SK-N-SH treated with all-trans-retinoic acid at 6 μM for 48 hours (cell line): Measurements from ENCODE around the gene RBPMS2.

ENCODE experiments used
- ISL1 ChIP-seq: fragments of 250-450 bp; sonication (Bioruptor Pico); IDR thresholded peaks from 2 replicates; pipeline ENCODE4 v2.1.2; 2022; ENCODE audit warnings: mild to moderate bottlenecking, moderate library complexity
- TF ChIP-seq, protein P1 (sequence below): fragments of 250-450 bp; sonication (Bioruptor Pico); IDR thresholded peaks from 2 replicates; pipeline ENCODE4 v1.5.1; 2021; ENCODE audit warnings: mild to moderate bottlenecking, moderate library complexity
- TF ChIP-seq, protein P2 (sequence below): fragments of 250-450 bp; sonication (Bioruptor Pico); IDR thresholded peaks from 2 replicates; pipeline ENCODE4 v1.5.0; 2020; ENCODE audit warnings: mild to moderate bottlenecking, moderate library complexity

DNA sequence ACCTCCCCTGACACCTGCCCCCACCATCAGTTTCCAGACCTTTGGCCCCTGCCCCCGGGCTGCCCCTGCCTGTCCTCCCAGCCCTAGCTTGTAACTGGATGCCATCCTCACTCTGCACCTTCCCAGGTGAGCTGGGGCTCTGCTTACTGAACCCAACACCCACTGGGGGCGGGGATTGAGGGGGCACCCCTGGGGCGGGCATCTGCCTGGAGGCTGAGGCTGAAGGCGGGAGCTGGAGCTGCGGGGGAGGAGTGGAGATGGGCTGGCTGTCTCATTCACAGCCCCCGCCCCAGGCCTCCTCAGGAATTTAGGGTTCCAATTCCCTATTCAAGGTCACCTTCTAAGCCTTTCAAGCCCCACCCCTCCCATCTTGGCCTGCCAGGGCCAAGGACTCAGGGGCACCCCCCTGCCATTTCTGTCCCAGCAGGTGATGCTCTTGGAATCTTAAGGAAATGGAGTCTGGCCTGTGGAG lies 32.4 kb upstream of the RBPMS2 start:
- TF ChIP-seq, protein P1, sequence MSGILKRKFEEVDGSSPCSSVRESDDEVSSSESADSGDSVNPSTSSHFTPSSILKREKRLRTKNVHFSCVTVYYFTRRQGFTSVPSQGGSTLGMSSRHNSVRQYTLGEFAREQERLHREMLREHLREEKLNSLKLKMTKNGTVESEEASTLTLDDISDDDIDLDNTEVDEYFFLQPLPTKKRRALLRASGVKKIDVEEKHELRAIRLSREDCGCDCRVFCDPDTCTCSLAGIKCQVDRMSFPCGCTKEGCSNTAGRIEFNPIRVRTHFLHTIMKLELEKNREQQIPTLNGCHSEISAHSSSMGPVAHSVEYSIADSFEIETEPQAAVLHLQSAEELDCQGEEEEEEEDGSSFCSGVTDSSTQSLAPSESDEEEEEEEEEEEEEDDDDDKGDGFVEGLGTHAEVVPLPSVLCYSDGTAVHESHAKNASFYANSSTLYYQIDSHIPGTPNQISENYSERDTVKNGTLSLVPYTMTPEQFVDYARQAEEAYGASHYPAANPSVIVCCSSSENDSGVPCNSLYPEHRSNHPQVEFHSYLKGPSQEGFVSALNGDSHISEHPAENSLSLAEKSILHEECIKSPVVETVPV: no peak
- TF ChIP-seq, protein P2, sequence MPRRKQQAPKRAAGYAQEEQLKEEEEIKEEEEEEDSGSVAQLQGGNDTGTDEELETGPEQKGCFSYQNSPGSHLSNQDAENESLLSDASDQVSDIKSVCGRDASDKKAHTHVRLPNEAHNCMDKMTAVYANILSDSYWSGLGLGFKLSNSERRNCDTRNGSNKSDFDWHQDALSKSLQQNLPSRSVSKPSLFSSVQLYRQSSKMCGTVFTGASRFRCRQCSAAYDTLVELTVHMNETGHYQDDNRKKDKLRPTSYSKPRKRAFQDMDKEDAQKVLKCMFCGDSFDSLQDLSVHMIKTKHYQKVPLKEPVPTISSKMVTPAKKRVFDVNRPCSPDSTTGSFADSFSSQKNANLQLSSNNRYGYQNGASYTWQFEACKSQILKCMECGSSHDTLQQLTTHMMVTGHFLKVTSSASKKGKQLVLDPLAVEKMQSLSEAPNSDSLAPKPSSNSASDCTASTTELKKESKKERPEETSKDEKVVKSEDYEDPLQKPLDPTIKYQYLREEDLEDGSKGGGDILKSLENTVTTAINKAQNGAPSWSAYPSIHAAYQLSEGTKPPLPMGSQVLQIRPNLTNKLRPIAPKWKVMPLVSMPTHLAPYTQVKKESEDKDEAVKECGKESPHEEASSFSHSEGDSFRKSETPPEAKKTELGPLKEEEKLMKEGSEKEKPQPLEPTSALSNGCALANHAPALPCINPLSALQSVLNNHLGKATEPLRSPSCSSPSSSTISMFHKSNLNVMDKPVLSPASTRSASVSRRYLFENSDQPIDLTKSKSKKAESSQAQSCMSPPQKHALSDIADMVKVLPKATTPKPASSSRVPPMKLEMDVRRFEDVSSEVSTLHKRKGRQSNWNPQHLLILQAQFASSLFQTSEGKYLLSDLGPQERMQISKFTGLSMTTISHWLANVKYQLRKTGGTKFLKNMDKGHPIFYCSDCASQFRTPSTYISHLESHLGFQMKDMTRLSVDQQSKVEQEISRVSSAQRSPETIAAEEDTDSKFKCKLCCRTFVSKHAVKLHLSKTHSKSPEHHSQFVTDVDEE: no peak
- no peak for TF ChIP-seq ISL1 (CRISPR knock-in tag)
